LNCaP clone FGC (cell line): ENCODE data around the gene ASPN.

Source experiments
- DNase-seq: peaks from one replicate; pipeline ENCODE4 v3.0.0-alpha.2; 2011; ENCODE audit warnings: low read depth
- H3K4me3 ChIP-seq: 2 replicates; pipeline ENCODE4 v1.5.1; 2011; ENCODE audit warnings: mild to moderate bottlenecking, low read depth, low read length, control low read depth
- TF ChIP-seq, protein P1 (sequence below): IDR thresholded peaks from 2 replicates; pipeline ENCODE4 v1.5.1; 2012; ENCODE audit warnings: mild to moderate bottlenecking; ENCODE audit not compliant: control insufficient read depth, insufficient read depth; ENCODE audit errors: extremely low read depth

ASPN gene

DNA sequence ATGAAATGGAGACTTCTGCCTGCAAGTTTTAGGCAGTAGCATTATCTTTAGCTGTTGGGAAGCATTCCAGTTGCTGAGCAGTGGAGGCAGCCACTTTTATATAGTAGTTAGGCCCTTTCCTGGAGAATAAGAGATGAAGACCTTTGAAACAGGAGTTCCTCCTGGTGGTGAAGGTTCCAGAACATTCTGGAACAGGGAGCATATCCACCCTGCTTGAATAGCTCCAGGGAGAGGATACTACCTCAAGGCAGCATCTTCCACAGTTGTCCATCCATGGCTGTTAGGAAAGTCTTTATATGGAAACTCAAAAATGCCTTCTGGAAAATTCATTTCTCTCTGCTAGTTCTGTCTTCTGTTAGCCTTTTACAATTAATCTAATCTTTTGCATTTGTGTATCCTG lies 3.0 kb downstream of the ASPN start:
- no peak overlapping the region for H3K4me3 ChIP-seq
- no peak for DNase-seq
- TF ChIP-seq, protein P1, sequence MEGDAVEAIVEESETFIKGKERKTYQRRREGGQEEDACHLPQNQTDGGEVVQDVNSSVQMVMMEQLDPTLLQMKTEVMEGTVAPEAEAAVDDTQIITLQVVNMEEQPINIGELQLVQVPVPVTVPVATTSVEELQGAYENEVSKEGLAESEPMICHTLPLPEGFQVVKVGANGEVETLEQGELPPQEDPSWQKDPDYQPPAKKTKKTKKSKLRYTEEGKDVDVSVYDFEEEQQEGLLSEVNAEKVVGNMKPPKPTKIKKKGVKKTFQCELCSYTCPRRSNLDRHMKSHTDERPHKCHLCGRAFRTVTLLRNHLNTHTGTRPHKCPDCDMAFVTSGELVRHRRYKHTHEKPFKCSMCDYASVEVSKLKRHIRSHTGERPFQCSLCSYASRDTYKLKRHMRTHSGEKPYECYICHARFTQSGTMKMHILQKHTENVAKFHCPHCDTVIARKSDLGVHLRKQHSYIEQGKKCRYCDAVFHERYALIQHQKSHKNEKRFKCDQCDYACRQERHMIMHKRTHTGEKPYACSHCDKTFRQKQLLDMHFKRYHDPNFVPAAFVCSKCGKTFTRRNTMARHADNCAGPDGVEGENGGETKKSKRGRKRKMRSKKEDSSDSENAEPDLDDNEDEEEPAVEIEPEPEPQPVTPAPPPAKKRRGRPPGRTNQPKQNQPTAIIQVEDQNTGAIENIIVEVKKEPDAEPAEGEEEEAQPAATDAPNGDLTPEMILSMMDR, result no peak

DNA sequence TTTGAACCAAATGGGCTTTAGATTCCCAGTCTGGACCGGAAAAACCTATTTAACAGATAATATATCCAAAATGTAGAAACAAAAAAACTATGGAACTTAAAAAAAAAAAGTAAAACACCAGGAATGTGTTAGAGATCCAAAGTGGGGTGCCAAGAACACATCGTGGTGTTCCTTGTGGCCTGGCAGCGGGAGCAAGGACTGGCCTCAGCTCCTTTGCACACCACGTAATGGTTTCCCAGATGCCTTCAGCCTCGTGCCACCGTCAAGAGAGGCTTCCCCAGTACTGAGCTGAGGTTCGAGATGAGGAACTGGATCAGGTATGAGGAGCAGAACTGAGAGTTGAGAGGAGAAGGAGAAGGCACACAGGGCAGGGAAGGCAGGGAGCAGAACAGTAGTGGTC lies 3.5 kb downstream of the ASPN start:
- TF ChIP-seq, protein P1, result no peak
- DNase-seq, result no peak

DNA sequence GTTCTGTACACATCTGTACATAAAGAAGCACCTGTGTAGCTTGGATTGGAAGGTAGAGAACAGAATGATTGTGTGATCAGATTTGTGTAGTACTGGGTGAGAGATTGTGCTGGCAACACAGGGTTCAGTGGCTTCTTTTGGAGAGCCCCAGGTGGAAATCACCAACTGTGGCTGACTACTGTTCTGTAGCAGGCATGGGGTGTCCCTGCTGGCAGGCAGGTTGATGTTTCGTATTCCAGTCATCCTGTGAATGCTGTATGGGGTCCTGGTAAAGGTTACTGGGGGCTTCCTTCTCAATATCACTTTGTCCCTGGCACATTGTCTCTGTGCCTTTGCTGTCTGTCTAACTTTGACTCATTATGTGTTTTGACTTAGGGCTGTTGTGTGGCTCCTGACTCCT lies 5.3 kb downstream of the ASPN start:
- no peak for DNase-seq
- TF ChIP-seq, protein P1, result no peak
- H3K4me3 ChIP-seq, result no peak overlapping the region

More for the DNA sequence above, 3.5 kb downstream of the ASPN start:
- H3K4me3 ChIP-seq, result no peak overlapping the region

DNA sequence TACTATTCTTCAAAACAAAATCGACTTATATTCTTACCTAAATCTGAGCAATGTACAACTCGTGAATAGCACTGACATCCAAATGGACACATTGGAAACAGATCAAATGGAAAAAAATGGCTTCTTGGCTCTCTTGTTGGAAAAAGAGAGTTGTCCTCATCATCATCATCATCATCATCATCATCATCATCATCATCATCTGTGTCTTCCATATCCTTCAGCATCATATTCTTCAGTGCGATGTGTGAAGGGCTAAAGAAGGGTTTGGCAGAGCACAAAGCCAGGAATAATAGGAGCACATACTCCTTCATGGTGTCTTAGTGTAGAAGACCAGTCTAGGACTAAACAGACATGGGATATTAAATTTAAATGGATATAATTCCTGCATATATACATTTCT lies 7.7 kb downstream of the ASPN start:
- no peak overlapping the region for H3K4me3 ChIP-seq
- TF ChIP-seq, protein P1, result no peak
- DNase-seq, result no peak

DNA sequence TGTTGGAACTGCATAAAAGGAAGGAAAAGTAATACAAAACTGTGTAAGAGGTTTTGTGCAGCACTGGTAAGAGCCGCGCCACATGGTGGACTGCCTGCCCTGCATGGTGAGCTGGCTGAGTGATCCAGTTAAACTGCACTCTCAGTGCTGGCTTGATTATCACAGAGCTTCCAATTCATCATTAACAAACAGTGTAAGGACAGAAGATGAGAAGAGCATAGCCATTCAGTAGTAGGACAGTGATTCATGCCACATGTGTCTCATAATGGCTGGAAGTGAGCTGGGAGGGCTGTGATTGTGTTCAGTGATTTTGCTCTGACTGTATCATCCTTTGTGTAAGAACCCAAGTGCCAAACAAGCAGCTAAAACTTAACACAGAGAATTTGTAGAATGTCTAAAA lies 14.1 kb downstream of the ASPN start:
- DNase-seq, result no peak
- TF ChIP-seq, protein P1, result no peak
- H3K4me3 ChIP-seq, result no peak overlapping the region

DNA sequence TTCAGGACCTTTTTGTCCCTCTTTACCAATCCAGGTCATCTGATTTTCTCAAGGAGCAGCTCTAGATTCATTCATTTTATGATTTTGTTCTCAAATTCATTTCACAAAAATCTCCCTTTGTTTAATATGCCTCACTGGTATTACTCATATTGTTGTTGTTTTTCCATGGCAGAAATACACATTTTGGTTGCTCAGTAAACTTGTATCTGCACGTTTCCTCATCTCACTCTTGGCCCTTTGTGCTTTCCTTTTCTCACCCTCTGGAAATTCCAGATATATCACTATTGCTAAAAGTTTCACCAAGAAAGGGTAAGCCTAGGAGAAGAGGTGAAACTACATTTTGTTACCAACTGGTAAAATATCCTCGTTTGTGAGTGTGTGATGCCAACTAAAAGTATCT lies 14.8 kb downstream of the ASPN start:
- DNase-seq, result no peak
- TF ChIP-seq, protein P1, result no peak
- H3K4me3 ChIP-seq, result no peak overlapping the region

DNA sequence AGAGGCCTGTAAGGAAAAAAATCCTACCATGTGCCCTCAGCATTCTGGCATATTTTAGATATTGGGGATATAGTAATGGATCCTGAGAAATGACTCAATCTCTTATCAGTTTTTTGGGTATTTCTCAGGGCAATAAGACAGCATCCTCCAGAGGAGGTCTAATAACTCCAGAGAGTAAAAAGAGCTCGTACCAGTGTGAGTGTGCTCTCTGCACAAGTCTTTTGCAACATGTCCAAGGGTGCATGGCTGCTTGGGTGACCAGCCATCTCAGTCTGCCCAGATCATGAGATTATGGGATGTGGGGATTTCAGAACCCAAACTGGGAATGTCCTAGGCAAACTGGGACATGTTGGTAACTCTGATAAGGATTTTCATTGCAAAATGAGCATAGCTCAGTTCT lies 15.3 kb downstream of the ASPN start:
- DNase-seq, result no peak
- TF ChIP-seq, protein P1, result no peak

More for the DNA sequence above, 15.3 kb downstream of the ASPN start:
- H3K4me3 ChIP-seq, result no peak overlapping the region
